KMS-11 (cell line): Measurements from ENCODE around the gene GRAMD1A.
"Not testable (repeated sequence)": the region's sequence is repeated elsewhere in the genome, so short reads cannot be mapped to it uniquely, and the experiment has no call there.

ENCODE experiments used
- H2AFZ ChIP-seq: fragments of 200-600 bp; sonication (generic); 2 replicates; pipeline ENCODE4 v1.6.1; 2016; ENCODE audit warnings: antibody characterized with exemption, mixed run types, low read depth
- H3K27ac ChIP-seq: fragments of 200-600 bp; sonication (generic); 2 replicates; pipeline ENCODE4 v1.6.1; 2016; ENCODE audit warnings: mild to moderate bottlenecking, mixed run types
- H3K27me3 ChIP-seq: fragments of 200-600 bp; sonication (generic); 2 replicates; pipeline ENCODE4 v1.6.1; 2017; ENCODE audit warnings: mild to moderate bottlenecking, low read depth, mixed run types, moderate library complexity; ENCODE audit not compliant: insufficient read depth
- H3K36me3 ChIP-seq: fragments of 200-600 bp; sonication (generic); 2 replicates; pipeline ENCODE4 v1.6.1; 2017; ENCODE audit warnings: mild to moderate bottlenecking, mixed run types; ENCODE audit not compliant: insufficient read depth
- H3K4me1 ChIP-seq: fragments of 200-600 bp; sonication (generic); 2 replicates; pipeline ENCODE4 v1.6.1; 2016; ENCODE audit warnings: mild to moderate bottlenecking, low read depth, mixed run types; ENCODE audit not compliant: poor library complexity, severe bottlenecking
- H3K4me2 ChIP-seq: fragments of 200-600 bp; sonication (generic); 2 replicates; pipeline ENCODE4 v1.7.0; 2016; ENCODE audit warnings: mild to moderate bottlenecking, mixed run types
- H3K4me3 ChIP-seq: fragments of 200-600 bp; sonication (generic); IDR thresholded peaks from 2 replicates; pipeline ENCODE4 v1.6.1; 2017; ENCODE audit warnings: low read depth, low read length, mixed read lengths; ENCODE audit not compliant: insufficient read depth
- H3K79me2 ChIP-seq: fragments of 200-600 bp; sonication (generic); 2 replicates; pipeline ENCODE4 v1.6.1; 2016; ENCODE audit warnings: low read depth, mixed run types; ENCODE audit not compliant: insufficient read depth
- H3K9ac ChIP-seq: fragments of 200-600 bp; sonication (generic); 2 replicates; pipeline ENCODE4 v1.6.1; 2016; ENCODE audit warnings: mild to moderate bottlenecking, mixed run types
- H4K20me1 ChIP-seq: fragments of 200-600 bp; sonication (generic); 2 replicates; pipeline ENCODE4 v1.6.1; 2016; ENCODE audit warnings: mild to moderate bottlenecking, mixed run types; ENCODE audit not compliant: insufficient read depth
- TF ChIP-seq, protein P1 (sequence below): fragments of 200-600 bp; sonication (generic); conservative IDR thresholded peaks from 2 replicates; pipeline ENCODE4 v1.6.1; 2017; ENCODE audit warnings: low read depth, mild to moderate bottlenecking, antibody characterized with exemption, low read length, moderate library complexity, mixed read lengths

The GRAMD1A gene

DNA sequence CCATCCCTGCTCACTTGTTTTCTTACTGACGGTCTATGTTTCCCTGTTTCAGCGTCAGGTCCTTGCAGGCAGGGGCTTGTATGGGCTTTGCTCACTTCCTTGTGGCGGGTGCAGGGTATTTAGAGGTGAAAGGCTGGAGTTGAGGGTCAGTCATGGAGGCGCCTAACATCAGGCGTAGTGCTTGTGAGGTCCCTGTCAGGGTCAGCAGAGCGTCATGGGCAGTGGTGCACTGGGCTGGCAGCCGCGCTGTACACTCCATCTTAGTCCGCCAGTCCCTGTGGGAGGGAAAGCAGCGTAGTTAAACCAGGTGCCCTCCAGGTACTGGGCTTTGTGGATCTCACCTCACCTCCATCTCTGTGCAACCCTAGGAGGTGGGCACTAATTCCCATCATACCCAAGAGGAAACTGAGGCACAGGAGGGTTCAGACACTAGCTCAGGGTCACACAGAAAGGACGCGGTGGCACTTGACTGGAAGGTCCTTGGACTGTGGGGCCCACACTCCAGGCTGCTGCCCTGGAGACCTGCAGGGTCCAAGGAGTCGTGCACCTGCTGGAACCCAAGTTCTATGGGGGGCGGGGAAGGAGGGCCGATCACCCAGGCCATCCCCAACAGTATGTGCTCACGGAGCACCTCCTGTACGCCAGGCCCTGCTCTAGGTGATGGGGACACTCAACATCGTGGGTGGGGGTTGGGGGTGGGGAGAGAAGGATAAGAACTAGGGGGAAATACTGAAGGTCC lies 4.6 kb downstream of the GRAMD1A start:
- no peak overlapping the region for H2AFZ ChIP-seq
- no peaks in the 10 kb centered on the region for H3K27me3 ChIP-seq
- no peaks in the 10 kb centered on the region for H4K20me1 ChIP-seq
- H3K36me3 ChIP-seq = no peaks in the 10 kb centered on the region
- H3K4me3 ChIP-seq = no peak overlapping the region
- peaks cover 4% of the 10 kb centered on the region for H3K4me1 ChIP-seq
- H3K27ac ChIP-seq = no peak overlapping the region
- TF ChIP-seq, protein P1, sequence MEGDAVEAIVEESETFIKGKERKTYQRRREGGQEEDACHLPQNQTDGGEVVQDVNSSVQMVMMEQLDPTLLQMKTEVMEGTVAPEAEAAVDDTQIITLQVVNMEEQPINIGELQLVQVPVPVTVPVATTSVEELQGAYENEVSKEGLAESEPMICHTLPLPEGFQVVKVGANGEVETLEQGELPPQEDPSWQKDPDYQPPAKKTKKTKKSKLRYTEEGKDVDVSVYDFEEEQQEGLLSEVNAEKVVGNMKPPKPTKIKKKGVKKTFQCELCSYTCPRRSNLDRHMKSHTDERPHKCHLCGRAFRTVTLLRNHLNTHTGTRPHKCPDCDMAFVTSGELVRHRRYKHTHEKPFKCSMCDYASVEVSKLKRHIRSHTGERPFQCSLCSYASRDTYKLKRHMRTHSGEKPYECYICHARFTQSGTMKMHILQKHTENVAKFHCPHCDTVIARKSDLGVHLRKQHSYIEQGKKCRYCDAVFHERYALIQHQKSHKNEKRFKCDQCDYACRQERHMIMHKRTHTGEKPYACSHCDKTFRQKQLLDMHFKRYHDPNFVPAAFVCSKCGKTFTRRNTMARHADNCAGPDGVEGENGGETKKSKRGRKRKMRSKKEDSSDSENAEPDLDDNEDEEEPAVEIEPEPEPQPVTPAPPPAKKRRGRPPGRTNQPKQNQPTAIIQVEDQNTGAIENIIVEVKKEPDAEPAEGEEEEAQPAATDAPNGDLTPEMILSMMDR = no peak
- H3K79me2 ChIP-seq = no peaks in the 10 kb centered on the region
- H3K9ac ChIP-seq = no peak overlapping the region
- no peak overlapping the region for H3K4me2 ChIP-seq

DNA sequence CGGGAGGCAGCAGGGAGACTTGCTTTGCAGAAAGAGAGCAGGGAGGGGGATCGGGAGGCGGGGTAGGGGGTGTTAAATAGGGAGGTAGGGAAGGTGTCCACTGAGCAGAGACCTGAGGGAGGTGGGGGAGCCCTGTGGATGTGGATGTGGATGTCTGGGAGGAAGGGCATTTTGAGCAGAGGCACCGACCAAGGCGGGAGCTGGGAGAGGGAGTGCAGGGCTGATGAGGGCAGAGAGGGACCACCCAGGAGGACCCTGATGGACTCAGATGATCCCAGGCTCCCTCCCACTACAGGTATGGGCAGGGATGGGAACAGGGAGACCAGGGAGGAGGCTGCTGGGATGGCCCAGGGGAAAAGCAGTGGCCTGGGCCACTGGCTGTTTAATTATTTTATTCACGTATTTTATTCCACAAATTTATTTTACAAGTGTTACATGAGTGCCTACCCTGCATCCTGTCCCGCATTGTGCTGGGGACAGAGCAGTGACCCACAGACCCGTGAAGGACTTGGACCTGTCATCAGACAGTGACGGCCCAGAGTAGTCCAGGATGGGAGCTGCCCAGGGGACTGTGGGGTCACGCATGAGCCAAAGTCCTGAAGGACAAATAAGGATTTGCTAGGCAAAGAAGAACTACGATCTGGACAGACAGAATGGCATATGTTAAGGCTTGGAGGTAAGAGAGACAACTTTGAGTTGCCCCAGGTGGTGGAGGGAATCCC lies 5.3 kb downstream of the GRAMD1A start:
- H3K79me2 ChIP-seq = no peaks in the 10 kb centered on the region
- H4K20me1 ChIP-seq = no peaks in the 10 kb centered on the region
- H3K4me2 ChIP-seq = no peak overlapping the region
- peaks cover 4% of the 10 kb centered on the region for H3K4me1 ChIP-seq
- TF ChIP-seq, protein P1 = no peak
- no peak overlapping the region for H3K27ac ChIP-seq
- H2AFZ ChIP-seq = no peak overlapping the region
- H3K36me3 ChIP-seq = no peaks in the 10 kb centered on the region
- H3K4me3 ChIP-seq = no peak overlapping the region
- H3K27me3 ChIP-seq = no peaks in the 10 kb centered on the region
- no peak overlapping the region for H3K9ac ChIP-seq

DNA sequence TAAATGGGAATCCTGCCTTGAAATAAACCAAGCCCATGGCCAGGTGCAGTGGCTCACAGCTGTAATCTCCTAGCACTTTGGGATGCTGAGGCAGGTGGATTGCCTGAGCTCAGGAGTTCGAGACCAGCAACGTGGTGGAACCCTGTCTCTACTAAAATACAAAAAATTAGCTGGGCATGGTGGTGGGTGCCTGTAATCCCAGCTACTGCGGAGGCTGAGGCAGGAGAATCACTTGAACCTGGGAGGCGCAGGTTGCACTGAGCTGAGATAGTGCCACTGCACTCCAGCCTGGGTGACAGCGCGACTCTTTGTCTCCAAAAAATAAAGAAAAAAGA lies 5.9 kb downstream of the GRAMD1A start:
- H3K27ac ChIP-seq, H3K27me3 ChIP-seq, H2AFZ ChIP-seq, H3K4me1 ChIP-seq, H3K9ac ChIP-seq, H4K20me1 ChIP-seq, H3K4me2 ChIP-seq, H3K4me3 ChIP-seq, H3K79me2 ChIP-seq, H3K36me3 ChIP-seq: not testable (repeated sequence)

DNA sequence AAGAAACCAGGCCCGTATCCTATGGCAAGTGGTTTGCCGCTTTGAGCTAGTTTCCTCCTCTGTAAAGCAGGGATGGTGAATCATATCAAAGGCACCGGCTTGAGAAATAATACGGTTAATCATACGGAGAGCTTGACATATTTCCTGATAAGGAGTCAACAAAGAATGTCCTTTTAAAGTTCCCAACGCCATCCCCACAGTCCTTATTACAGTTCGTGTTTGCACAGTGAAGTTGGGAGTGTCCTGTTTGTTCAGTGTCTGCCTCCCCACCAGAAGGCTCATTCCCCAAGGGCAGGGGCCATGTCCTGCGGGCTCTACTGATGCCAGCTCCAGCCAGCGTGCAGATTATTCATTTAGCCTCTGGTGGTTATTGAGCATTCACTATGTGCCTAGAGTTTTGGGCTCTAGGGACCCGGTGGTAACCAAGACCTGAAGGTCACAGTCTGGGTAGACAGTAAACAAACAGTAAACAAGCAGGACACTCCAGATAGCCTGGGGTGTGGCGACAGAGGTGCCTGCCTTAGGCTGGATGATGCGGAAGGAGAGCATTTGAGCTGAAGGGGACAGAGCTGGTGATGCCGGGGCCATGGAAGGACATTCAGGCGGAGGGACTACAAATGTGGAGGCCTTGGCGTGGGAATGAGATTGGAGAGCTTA lies 6.3 kb downstream of the GRAMD1A start:
- no peaks in the 10 kb centered on the region for H4K20me1 ChIP-seq
- H3K4me2 ChIP-seq = no peak overlapping the region

More for the DNA sequence above, 6.3 kb downstream of the GRAMD1A start:
- Histone ChIP-seq H3K4me3 (no peak overlapping the region), H3K79me2 (no peaks in the 10 kb centered on the region), H3K4me1 (no peaks in the 10 kb centered on the region), H2AFZ (no peak overlapping the region), H3K9ac (no peak overlapping the region), H3K27ac (no peak overlapping the region), H3K36me3 (no peaks in the 10 kb centered on the region), H3K27me3 (no peaks in the 10 kb centered on the region)
- TF ChIP-seq, protein P1 = no peak
